OCI-LY7 (cell line): ENCODE results near the gene ZNF786. TPM values are rescaled to one million over a fixed set of nuclear protein-coding genes. Genes with fewer than 3 reads are reported as not detected.
"Not testable (repeated sequence)": the region's sequence is repeated elsewhere in the genome, so short reads cannot be mapped to it uniquely, and the experiment has no call there.

Experiments used
- BruUV-seq: library from RNA; stranded (reverse); fragments of 400-500 nt; replicated peaks from 2 replicates; lab custom pipeline; 2021; lab: Mats Ljungman, UMichigan
- CTCF ChIA-PET: fragments of 300-600 bp; sonication (Branson Sonifier 250); formaldehyde crosslinking; loops from one replicate; lab custom pipeline; 2022; ENCODE audit warnings: antibody characterized with exemption; ENCODE audit not compliant: unreplicated experiment; lab: Charles Lee
- POLR2A ChIA-PET: fragments of 300-600 bp; sonication (Branson Sonifier 250); formaldehyde crosslinking; loops from one replicate; lab custom pipeline; 2022; ENCODE audit warnings: antibody characterized with exemption; lab: Charles Lee
- DNase-seq: peaks from one replicate; pipeline ENCODE4 v3.0.0-alpha.2; 2015; ENCODE audit warnings: low spot score
- H2AFZ ChIP-seq: fragments of 200-600 bp; sonication (generic), shearing (Covaris generic); 2 replicates; pipeline ENCODE4 v1.6.1; 2014; ENCODE audit warnings: mild to moderate bottlenecking, antibody characterized with exemption, low read length, moderate library complexity
- H3K27ac ChIP-seq: fragments of 200-600 bp; sonication (generic); 2 replicates; pipeline ENCODE4 v1.5.1; 2014; ENCODE audit warnings: mixed run types, low read depth, mild to moderate bottlenecking, moderate library complexity, low read length, inconsistent platforms; ENCODE audit not compliant: poor library complexity, severe bottlenecking
- H3K36me3 ChIP-seq: fragments of 200-600 bp; sonication (generic); 2 replicates; pipeline ENCODE4 v1.6.1; 2014; ENCODE audit warnings: mild to moderate bottlenecking, antibody characterized with exemption, low read length, moderate library complexity, mixed read lengths; ENCODE audit not compliant: insufficient read depth
- H3K4me1 ChIP-seq: fragments of 200-600 bp; sonication (generic); 2 replicates; pipeline ENCODE4 v1.5.1; 2014; ENCODE audit warnings: mild to moderate bottlenecking, low read length; ENCODE audit not compliant: insufficient read depth, poor library complexity, severe bottlenecking
- H3K4me2 ChIP-seq: fragments of 200-600 bp; sonication (generic); 2 replicates; pipeline ENCODE4 v1.6.1; 2014; ENCODE audit warnings: mild to moderate bottlenecking, low read length
- H3K4me3 ChIP-seq: fragments of 200-600 bp; sonication (generic); 2 replicates; pipeline ENCODE4 v1.5.1; 2014; ENCODE audit warnings: mild to moderate bottlenecking, low read depth, low read length; ENCODE audit not compliant: poor library complexity, severe bottlenecking
- H3K79me2 ChIP-seq: fragments of 200-600 bp; sonication (generic); 2 replicates; pipeline ENCODE4 v1.6.1; 2016; ENCODE audit warnings: low read depth, mild to moderate bottlenecking, low read length, moderate library complexity, mixed read lengths; ENCODE audit not compliant: insufficient read depth
- H3K9me2 ChIP-seq: fragments of 200-600 bp; sonication (generic); 2 replicates; pipeline ENCODE4 v1.6.1; 2016; ENCODE audit warnings: mild to moderate bottlenecking, low read length, mixed read lengths; ENCODE audit not compliant: insufficient read depth
- H3K9me3 ChIP-seq: fragments of 200-600 bp; sonication (generic); 2 replicates; pipeline ENCODE4 v1.6.1; 2014; ENCODE audit warnings: mild to moderate bottlenecking, mixed run types, low read length, mixed read lengths
- H4K20me1 ChIP-seq: fragments of 200-600 bp; sonication (generic); 2 replicates; pipeline ENCODE4 v1.6.1; 2014; ENCODE audit warnings: mild to moderate bottlenecking, antibody characterized with exemption, low read length, moderate library complexity, mixed read lengths; ENCODE audit not compliant: insufficient read depth
- EZH2phosphoT487 ChIP-seq: fragments of 200-600 bp; sonication (generic); IDR thresholded peaks from 2 replicates; pipeline ENCODE4 v1.6.1; 2018; ENCODE audit warnings: low read depth, borderline replicate concordance, mild to moderate bottlenecking, mixed run types, antibody characterized with exemption, low read length, moderate library complexity, mixed read lengths
- intact Hi-C: fragments of 100-400 bp; cut with micrococcal nuclease; formaldehyde crosslinking; loops from one replicate; pipeline ENCODE4 v1.10.0; 2022; ENCODE audit not compliant: unreplicated experiment
- total RNA-seq, 2 experiments: library from RNA; depleted of rRNA in 1 of 2; stranded (reverse); fragments of >200 nt in 1 of 2; shearing (Covaris generic) in 1 of 2; gene quantifications; 2 replicates each; pipeline ENCODE4 v1.2.3, GENCODE V29; 2014 to 2022
- TF ChIP-seq, protein P1 (sequence below): fragments of 200-600 bp; sonication (generic); conservative IDR thresholded peaks from 2 replicates; pipeline ENCODE4 v1.5.1; 2014; ENCODE audit warnings: mild to moderate bottlenecking, antibody characterized with exemption, low read length, moderate library complexity, mixed read lengths

ZNF786 gene
- total RNA-seq, 2 experiments from 2014 or later = 5.1 to 7.7 TPM

DNA sequence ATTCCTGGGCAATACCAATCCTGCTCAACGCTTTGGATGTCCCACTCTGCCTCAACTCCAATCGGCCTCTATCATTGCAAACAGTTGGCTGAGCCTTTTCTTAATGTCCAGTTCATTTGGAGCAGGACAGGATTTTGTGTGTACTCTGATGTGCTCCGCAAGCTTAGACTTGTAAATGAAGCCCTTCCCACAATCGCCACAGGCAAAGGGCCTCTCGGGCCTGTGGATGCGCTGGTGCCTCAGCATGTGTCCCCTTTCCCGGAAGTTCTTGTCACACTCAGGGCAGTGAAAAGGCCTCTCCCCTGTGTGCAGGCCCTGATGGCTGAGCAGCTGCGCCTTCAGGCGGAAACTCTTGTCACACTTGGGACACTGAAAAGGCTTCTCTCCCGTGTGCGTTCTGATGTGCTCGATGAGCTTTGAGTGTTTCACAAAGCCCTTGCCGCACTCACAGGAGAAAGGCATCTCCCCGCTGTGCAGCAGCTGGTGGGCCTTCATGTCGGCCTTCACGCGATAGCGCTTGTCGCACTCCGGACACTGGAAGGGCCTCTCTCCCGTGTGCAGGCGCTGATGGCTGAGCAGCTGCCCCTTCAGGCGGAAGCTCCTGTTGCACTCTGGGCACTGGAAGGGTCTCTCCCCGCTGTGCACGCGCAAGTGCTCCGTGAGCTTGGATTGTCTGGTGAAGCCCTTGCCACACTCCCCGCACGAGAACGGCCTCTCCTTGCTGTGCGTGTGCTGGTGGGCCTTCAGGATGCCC, 20.0 kb downstream of the ZNF786 start:
- no peak for TF ChIP-seq EZH2phosphoT487
- TF ChIP-seq, protein P1, sequence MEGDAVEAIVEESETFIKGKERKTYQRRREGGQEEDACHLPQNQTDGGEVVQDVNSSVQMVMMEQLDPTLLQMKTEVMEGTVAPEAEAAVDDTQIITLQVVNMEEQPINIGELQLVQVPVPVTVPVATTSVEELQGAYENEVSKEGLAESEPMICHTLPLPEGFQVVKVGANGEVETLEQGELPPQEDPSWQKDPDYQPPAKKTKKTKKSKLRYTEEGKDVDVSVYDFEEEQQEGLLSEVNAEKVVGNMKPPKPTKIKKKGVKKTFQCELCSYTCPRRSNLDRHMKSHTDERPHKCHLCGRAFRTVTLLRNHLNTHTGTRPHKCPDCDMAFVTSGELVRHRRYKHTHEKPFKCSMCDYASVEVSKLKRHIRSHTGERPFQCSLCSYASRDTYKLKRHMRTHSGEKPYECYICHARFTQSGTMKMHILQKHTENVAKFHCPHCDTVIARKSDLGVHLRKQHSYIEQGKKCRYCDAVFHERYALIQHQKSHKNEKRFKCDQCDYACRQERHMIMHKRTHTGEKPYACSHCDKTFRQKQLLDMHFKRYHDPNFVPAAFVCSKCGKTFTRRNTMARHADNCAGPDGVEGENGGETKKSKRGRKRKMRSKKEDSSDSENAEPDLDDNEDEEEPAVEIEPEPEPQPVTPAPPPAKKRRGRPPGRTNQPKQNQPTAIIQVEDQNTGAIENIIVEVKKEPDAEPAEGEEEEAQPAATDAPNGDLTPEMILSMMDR = no peak
- Histone ChIP-seq H3K36me3 (peaks cover 42% of the 10 kb centered on the region), H3K79me2 (no peaks in the 10 kb centered on the region), H2AFZ (no peak overlapping the region), H3K9me3 (no peaks in the 10 kb centered on the region), H3K4me1 (peaks cover 3% of the 10 kb centered on the region), H3K9me2 (no peaks in the 10 kb centered on the region), H3K4me3 (no peak overlapping the region), H4K20me1 (no peaks in the 10 kb centered on the region), H3K27ac (no peak overlapping the region), H3K4me2 (no peak overlapping the region)
- no peak for DNase-seq
- ChIA-PET CTCF (interaction anchor here (0.6 kb wide), 1 partner anchor 19 kb away, joined by 4 read pairs; no protein-coding TSS in a partner anchor), POLR2A (interaction anchor here (0.6 kb wide), 1 partner anchor 122 kb away, joined by 3 read pairs; no protein-coding TSS in a partner anchor)
- BruUV-seq = no TSS peak
- intact Hi-C loops = no loop called here

DNA sequence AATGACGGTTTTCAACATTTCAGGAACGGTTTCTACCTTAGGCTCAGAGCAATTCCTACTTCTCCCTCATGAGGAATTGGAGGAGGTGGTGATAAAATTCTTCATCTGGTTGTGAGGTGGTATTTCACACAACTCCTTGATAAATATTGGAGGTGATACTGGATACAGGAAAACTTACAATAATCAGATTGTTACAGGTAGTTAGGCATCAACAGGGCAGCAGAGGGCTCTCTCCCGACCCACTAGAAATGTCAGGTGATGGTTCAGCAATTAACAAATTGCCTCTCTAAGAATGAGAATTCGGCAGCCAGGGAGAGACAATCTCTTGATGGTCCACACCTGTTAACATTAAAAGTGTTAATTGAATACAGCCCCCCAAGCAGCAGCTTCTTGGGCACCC, 22.6 kb downstream of the ZNF786 start:
- H3K4me1 ChIP-seq = peaks cover 9% of the 10 kb centered on the region
- no peaks in the 10 kb centered on the region for H3K9me2 ChIP-seq
- H3K27ac ChIP-seq = no peak overlapping the region
- no peak overlapping the region for H3K4me2 ChIP-seq
- H3K36me3 ChIP-seq = peaks cover 32% of the 10 kb centered on the region
- ChIA-PET POLR2A (interaction anchor here (0.6 to 0.7 kb wide), 2 partner anchors 320 to 500 kb away, joined by 3 read pairs; no protein-coding TSS in a partner anchor), CTCF (no interaction called here)
- no peaks in the 10 kb centered on the region for H4K20me1 ChIP-seq
- H3K4me3 ChIP-seq = no peak overlapping the region
- no peaks in the 10 kb centered on the region for H3K79me2 ChIP-seq
- DNase-seq = peak; percentile 39
- TF ChIP-seq, protein P1 = peak; percentile 69
- TF ChIP-seq EZH2phosphoT487 = no peak
- H3K9me3 ChIP-seq = no peaks in the 10 kb centered on the region
- intact Hi-C loops = loop anchor here (1.0 to 2.0 kb wide), 2 partner anchors 22 to 59 kb away; partner anchors contain the start of genes ZNF425 and ZNF786
- no TSS peak for BruUV-seq
- no peak overlapping the region for H2AFZ ChIP-seq

DNA sequence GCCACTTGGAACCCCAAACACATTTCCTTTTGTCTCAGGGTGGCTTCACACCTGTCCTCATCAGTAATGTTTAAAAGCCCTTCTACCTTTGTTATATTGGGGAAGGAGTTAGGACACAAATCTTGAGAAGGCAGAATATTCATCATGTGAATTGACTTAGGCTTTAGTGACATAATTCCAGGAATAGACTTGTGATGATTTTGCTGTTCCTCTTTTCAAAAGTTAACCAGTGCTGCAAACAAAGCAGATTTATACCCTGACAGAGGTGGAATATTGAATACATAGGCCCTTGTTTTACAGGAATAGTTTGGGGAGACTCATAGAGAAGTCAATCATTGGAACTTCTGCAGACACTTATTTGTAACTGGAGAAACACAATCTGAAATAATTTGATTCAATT, 27.0 kb downstream of the ZNF786 start:
- H3K4me2 ChIP-seq = no peak overlapping the region
- H3K4me1 ChIP-seq = peaks cover 9% of the 10 kb centered on the region
- TF ChIP-seq, protein P1 = no peak
- no peak for TF ChIP-seq EZH2phosphoT487
- H3K9me2 ChIP-seq = no peaks in the 10 kb centered on the region
- H3K27ac ChIP-seq = no peak overlapping the region
- no peaks in the 10 kb centered on the region for H4K20me1 ChIP-seq
- no peaks in the 10 kb centered on the region for H3K9me3 ChIP-seq
- no peak for DNase-seq
- POLR2A ChIA-PET = no interaction called here
- H3K36me3 ChIP-seq = peaks cover 4% of the 10 kb centered on the region
- no TSS peak for BruUV-seq
- H3K4me3 ChIP-seq = no peak overlapping the region
- CTCF ChIA-PET = no interaction called here
- no peaks in the 10 kb centered on the region for H3K79me2 ChIP-seq
- H2AFZ ChIP-seq = no peak overlapping the region
- intact Hi-C loops = no loop called here

- H3K79me2 ChIP-seq, H3K9me3 ChIP-seq, H3K4me1 ChIP-seq, H4K20me1 ChIP-seq, H3K36me3 ChIP-seq, BruUV-seq, DNase-seq, H3K9me2 ChIP-seq, CTCF ChIA-PET, H2AFZ ChIP-seq, H3K27ac ChIP-seq, H3K4me3 ChIP-seq, intact Hi-C loops, H3K4me2 ChIP-seq: not testable (repeated sequence)
- POLR2A ChIA-PET = interaction anchor here (0.6 to 1.0 kb wide), 5 partner anchors 36 to 121 kb away, joined by 3 to 5 read pairs (median 4); no protein-coding TSS in a partner anchor
Observed at GRCh38 chr7:149062217-149062899, 28.2 kb downstream of the ZNF786 start.
